ENCODE measurements around the gene ARHGAP31. TPM values are rescaled to one million over a fixed set of nuclear protein-coding genes. Genes with fewer than 3 reads are reported as not detected.

Gene ARHGAP31
- total and polyA plus RNA-seq, 2 of the 8 experiments (the other 6 are each of a cell fraction or from before 2014, with no cell fraction given): 1.1 to 7.6 TPM

GRCh38 chr3:119443179-119443578, 149.0 kb downstream of the ARHGAP31 start (continued):
- TF ChIP-seq CHD7 (IDR thresholded peaks at IDR 0.05; ENCODE audit: insufficient replicate concordance, low read length): no peak

Measured in H1 (cell line).